OCI-LY3 (cell line): Measurements from ENCODE around the gene ZNF219.

Experiments
- CTCF ChIP-seq: fragments of 200-600, 300-600 bp; sonication (generic); IDR thresholded peaks from 2 replicates; pipeline ENCODE4 v1.5.1; 2014; ENCODE audit warnings: antibody characterized with exemption, low read length, low read depth
- EZH2phosphoT487 ChIP-seq: fragments of 200-600 bp; shearing (Covaris generic); IDR thresholded peaks from 2 replicates; pipeline ENCODE4 v1.6.1; 2018; ENCODE audit warnings: antibody characterized with exemption, mixed run types, low read depth

DNA sequence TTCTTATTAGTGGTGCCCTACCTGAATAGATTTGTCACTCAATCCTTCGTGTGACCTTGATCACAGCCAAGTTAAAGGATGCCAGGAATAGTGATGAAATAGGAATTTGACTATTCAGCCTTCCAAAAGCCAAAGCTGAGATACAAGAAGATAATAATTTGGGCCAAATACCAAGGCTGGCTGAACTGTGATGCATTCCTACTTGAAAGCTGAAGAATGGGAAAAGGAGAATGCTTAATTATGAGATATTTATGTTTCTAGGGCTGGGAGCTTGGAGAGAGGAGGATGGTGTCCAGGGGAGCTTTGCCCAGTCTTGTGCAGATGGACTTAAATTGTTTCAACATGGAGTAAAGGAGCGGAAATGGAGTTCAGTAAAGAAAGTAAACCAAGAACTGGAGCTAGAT, 51.1 kb downstream of the ZNF219 start:
- no peak for TF ChIP-seq CTCF
- no peak for TF ChIP-seq EZH2phosphoT487
